NCI-H1105 (cell line): ENCODE measurements around the gene KLHL25.
"Not testable (repeated sequence)": the region's sequence is repeated elsewhere in the genome, so short reads cannot be mapped to it uniquely, and the experiment has no call there.

Source experiments
- DNase-seq: peaks from one replicate; lab custom pipeline; 2025; lab: John Stamatoyannopoulos, UW

KLHL25 gene, protein sequence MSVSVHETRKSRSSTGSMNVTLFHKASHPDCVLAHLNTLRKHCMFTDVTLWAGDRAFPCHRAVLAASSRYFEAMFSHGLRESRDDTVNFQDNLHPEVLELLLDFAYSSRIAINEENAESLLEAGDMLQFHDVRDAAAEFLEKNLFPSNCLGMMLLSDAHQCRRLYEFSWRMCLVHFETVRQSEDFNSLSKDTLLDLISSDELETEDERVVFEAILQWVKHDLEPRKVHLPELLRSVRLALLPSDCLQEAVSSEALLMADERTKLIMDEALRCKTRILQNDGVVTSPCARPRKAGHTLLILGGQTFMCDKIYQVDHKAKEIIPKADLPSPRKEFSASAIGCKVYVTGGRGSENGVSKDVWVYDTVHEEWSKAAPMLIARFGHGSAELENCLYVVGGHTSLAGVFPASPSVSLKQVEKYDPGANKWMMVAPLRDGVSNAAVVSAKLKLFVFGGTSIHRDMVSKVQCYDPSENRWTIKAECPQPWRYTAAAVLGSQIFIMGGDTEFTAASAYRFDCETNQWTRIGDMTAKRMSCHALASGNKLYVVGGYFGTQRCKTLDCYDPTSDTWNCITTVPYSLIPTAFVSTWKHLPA

DNA sequence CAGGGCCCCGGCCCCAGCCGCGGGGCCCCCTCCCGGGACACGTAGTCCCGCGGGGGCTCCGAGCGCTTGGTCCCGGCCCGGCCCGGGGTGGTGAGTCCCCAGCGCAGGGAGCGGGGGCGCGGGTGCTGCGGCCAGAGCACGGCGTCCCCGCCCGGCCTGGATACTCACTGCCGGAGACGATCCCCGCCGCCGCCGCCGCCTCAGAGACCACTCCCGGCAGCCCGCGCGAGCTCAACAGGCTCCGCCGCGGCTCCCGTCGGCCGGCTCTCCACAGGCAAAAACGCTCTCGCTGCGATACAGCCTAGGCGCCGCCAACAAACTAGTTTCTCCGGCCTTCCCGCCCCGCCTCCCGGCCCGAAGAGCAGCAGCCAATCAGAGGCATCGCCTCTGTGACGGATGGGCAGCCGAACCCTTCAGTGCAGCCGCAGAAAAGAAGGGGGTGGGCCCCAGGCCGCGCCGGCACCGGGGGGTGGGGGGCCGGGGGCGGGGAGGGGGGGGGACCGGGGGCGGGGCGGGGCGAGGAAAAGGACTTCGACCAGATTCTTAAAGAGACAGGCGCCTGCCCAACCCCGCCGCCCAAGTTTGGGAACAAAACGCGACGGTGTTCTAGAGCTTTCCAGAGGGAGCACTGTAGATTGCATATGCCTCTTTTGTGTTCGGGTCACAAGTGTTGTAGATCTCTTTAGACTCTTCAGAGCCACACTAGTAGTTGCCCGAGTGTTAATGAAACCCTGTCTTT is at the start of gene KLHL25:
Gene KLHL25 (minus strand): TSS at position 328 of the 739 bp plus-strand sequence. CDS start 25,115 bp downstream, outside the sequence.
- peak; percentile 78 for DNase-seq

DNA sequence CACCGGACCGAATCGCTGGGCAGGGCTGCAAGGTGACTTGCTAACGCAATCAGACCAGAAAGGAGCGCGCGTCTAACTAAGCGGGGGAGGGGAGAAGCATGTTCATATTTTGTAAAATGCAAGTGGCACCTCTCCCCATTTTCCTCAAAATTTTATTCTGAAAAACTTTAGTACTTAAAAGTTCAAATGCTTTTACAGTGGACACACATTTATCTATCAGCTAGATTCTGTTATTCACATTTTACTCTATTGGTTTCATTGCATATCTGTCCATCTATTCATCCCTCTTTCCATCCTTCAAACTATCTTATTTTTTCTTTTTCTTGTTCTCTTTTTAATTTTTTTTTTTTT is 46.1 kb upstream of the KLHL25 start:
- DNase-seq: no peak

DNA sequence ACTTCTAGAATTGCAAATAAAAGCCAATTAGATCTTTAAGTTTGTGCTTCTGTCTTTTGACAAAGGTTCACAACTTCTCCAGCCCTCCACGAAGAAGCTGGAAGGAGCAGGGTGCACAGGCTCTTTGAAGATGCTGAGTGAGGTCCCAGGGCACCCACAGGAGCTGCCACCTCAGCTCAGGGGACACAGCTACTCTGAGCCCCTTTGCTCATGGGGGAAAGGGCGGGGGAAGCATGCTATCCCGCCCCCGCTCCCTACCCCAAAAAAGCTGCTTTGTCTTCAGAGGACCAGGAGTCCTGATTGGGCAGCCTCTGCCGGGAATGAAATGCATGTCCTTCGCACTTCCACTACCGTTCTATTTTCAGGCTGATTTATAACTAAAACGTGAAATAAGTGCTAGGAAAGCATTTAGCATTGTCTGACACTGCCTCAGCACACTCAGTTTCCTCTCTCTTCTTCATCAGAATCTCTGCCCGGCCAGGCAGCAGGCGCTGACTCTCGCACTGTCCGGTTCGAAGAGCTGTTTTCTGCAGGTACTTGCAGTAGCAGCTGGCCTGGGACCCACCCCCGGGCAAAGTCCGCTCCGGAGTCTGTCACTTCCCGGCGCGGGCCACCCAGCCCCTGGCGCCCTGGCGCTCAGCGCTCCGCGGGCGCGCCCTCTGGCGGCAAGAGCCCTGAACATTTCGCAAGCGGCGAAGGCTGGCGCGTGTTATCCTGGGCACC is 45.5 kb upstream of the KLHL25 start:
- DNase-seq: peak; percentile 50

DNA sequence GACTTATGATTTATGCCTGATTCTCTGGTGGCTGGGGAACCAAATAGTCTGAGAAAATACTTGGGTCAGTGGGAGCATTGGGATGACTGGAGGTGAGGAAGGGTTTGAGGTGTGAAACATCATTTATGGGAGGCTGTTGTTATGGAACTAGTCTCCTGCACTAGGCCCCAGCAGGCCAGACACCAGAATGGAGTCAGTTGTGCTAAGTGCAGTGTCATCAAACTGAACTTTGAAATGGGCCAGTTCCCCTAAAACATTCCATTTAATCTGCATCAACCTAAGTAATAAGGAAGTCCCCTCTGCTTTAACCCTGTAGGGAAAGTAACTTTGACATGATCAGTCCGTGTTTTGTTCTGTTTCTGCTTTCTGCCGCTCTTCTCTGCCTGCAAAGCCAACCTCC is 44.9 kb upstream of the KLHL25 start:
- no peak for DNase-seq

DNA sequence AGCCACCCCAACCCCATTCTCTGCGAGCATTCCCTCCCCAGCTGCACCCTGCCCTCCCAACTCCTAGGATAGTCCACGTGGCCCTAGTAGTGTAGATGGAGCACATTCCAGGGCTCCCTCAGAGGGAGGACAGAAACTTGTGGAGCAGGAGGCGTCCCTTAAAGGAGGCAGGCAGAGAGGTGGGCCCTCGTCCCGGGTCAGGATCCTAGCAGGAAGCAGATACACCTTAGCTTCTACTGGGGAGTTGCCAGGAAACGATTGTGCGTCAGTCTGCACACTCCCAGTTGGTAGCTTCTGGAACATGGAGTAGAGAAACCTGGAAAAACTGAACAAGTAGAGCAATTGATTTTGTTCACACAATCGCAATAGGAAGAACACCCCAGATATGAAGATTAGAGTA is 43.9 kb upstream of the KLHL25 start:
- no peak for DNase-seq

DNA sequence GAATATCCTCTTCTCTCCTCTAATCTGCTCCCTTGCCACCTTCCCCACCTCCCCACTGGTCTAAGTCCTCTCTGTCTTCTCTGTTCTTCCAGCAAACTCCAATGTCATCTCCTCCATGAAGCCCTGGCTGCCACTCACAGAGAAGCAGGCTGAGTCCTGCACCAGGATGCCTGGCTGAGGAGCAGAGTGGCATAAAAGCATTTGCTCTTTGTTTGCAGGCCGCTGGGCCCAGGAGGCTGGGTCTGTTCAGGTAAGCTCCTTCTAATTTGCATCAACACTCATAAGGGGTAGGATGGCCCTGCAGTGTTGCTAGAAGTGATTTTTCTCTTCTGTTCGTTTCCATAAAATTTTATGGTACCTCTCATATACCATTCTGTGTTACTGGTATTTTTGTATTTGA is 43.2 kb upstream of the KLHL25 start:
- DNase-seq: no peak

DNA sequence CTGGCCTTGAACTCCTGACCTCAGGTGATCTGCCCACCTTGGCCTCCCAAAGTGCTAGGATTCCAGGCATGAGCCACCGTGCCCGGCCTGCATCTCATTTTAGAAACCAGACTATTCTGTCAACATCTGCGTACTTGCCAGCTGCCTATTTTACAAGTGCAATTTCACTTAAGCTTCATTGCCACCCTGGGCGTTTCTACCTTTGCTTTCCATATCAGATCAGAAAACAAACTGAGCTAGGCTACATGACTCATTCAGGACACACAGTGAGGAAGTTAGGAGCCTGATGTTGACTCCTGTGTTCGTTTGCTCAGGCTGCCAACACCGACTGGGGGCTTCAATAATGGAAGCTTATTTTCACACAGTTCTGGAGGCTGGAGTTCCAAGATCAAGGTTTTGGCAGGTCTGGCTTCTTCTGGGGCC is 42.3 kb upstream of the KLHL25 start:
- DNase-seq: no peak

DNA sequence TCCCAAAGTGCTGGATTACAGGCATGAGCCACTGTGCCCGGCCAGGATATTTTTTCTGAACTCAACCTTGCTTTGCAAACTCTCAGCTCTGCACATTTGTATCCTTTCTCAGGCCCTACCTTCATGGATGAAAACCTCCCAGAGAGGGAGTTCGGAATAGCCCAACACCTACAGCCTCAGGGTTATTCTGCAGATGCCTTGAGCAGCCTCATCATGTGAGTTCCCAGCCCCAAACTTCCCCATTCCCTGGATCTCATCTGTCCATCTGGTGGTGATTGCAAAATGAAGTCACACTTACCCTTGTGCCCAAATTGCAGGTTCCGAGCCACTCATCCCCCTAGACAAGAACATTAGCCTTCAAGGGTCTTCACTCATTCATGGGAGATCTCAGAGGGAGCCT is 39.9 kb upstream of the KLHL25 start:
- DNase-seq: no peak

DNA sequence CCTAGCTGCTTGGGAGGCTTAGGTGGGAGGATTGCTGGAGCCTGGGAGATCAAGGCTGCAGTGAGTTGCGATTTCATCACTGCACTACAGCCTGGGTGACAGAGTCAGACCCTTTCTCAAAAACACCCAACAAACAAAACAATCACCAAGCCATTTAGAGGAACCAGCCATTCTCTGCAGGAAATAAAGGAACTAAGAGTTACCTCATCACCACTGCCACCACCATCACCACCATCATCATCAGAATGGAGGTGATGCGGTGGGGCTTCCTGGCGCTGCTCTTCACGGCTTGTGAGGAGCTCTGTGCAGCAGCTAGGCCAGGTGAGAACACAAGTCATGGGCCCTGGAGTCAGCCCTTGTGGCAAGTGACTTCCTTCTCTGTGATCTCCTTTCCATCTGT is 37.7 kb upstream of the KLHL25 start:
- DNase-seq: no peak

DNA sequence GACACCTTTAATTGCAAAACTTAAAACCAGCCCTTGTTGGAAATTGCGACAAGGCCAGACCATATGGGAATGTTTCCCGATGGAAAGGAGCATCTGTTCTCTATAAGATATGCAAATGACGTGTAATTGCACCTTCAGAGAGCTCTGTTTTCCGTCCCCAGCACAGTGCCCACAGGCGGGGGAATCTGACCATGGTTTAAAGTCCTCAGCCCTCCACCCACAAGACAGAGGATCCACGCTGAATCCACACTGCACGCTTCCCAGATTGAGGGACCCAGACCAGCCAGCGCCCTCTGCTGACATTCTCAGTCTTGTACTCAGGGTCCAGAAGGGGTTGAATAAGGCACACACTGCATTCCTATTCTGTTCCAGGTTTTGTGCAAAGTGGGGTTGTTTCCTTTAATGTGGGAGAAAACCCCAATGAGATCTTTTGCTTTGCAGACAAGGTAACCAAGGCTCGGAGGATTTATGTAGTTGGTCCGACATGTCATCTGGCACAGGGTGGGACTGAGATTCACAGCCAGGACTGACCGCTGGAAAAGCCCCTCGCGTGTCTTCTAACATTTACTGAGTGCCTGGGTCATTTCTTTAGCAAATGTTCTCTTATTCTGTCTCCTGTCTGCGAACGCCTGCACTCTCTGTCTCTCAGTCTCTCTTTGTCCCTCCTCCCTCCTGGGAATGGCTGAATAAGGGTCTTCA is 36.8 kb upstream of the KLHL25 start:
- DNase-seq: no peak

DNA sequence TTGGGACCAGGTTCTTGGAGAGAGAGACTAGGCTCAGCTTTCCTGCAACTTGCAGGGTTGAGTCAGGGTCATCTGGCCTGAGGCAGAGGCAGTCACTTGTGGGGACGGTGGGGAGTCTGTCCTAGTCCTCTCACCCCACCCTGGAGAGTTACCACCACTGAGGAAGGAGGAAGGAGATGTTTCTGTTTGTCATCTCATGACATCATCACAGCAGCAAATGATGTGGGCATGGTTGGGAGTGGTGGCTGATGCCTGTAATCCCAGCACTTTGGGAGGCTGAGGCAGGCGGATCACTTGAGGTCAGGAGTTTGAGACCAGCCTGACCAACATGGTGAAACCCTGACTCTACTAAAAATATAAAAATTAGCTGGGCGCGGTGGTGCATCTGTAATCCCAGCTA is 35.0 kb upstream of the KLHL25 start:
- not testable (repeated sequence) for DNase-seq

DNA sequence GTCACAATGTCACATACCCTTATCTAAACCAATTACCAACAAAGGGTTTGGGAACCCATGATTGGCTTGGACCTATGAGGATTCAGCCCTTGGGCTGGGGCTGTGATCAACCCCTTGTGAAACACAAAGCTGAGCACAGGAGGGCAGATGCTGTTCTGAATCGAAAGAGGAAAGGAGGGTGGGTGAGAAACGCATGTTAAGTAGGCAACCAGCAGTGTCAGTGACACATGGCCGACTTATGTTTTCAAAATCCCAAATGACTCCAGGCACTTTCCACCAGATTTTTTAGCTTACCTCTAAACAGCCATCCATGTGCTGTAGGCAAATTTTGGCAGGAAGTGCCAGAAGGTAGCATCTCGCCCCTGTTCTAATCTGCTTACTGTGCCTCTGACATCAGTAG is 34.1 kb upstream of the KLHL25 start:
- no peak for DNase-seq

DNA sequence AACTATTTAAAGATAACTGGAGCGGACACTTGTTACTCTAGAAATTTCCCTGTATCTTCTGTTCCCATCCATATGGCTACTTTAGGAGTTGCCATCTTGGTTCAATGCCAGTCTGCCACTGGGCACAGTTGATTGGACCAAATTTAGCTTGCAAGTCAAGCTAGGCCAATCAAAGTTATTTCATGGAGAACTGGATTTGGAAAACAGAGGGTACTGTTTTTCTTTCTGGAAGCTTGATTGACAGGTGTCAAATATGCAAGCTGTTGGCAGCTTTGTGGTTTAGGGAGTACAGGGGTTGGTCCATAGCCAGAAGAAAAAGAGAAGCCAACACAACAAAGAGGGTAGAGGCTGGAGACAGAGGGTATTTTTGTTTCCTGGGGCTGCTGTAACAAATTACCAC is 33.4 kb upstream of the KLHL25 start:
- no peak for DNase-seq

DNA sequence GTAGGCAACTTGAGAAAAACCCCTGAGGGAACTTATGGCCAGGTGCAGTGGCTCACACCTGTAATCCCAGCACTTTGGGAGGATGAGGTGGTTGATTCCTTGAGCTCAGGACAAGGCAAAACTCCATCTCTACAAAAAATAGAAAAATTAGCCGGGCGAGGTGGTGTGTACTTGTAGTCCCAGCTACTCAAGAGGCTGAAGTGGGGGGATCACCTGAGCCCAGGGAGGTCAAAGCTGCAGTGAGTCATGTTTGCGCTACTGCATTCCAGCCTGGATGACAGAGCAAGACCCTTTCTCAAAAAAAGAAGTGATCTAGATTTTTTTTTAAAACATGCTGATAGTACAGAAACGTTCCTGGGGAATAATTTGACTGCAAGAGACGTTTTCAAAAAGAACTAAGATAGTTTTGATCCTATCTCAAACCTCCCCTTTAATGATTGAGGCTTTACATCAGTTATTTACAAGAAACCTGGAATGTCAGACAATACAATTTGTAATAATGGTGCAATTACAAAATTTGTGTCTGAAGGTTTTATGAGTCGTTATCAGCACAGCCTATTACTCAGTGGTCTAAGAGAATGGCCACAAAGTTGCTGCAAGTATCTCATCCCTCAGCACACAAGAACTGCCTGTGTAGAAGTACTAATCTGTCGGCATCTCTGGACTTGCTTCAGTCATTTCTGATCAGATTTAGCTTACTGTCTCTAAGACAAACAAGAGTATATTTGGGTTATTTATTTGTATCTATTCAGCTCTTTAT is 32.2 kb upstream of the KLHL25 start:
- DNase-seq: no peak

DNA sequence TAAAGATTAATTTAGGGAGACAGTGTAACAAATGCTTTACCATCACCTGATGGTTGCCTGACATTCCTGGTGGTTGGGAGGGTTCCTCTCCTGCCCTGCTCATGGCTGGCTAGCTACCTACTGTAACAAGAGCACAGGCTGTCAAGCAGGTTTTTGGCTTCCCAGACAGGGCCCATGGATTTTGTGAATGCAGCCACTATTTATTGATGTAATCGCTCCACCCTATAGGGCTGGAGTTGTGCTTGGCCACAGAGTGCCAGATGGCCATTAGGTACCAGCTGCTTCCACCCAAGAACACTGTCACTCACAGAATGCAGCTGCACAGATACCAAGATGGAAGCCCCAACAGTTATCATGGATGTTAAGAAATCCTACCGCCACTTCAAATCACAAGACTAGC is 31.0 kb upstream of the KLHL25 start:
- DNase-seq: no peak

DNA sequence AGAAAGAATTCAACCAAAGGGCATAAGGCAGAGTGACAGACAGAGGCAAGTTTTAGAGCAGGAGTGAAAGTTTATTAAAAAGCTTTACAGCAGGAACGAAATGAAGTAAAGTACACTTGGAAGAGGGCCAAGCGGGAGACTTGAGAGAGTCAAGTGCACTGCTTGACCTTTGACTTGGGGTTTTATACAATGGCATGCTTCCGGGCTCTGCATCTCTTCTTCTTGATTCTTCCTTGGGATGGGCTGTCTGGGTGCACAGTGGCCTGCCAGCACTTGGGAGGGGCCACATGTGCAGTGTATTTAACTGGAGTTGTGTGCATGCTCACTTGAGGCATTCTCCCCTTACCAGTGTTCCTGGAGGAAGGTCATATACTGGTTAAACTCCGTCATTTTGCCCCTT is 30.4 kb upstream of the KLHL25 start:
- no peak for DNase-seq

DNA sequence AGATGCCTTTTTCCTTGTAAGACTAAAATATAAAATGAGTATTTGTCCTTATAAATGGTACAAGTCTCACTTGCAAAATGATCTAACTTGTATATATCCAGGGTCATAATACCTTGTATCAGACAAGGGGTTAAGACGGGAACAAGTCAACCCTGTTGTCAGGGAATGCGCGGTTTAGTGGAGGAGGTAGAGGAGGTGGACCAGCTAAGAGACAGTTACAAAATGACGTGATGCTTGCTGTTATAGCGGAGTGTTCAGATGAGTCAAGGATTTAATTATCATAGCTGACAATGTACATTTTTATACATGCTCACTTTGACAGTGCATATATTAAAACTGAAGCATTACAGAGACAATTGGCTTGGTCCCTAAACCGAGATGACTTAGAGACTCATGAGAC is 26.8 kb upstream of the KLHL25 start:
- no peak for DNase-seq

DNA sequence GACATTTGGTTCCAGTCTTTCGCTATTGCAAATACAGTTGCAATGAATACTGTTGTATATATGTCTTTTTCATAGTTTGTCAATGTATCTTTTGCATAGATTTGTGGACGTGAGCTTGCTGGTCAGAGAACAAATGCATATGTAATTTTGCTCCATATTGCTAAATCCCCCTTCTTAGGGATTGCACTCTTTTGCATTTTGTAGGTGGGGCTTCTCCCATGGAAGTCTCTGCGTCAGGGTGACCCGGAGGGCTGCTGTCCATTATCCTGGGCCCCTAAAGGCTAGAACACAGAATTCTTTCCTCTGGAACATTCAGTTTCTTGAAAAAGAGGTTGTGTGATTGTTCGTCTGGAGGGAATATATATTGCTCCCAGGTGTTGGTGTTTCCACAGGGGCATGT is 25.2 kb upstream of the KLHL25 start:
- no peak for DNase-seq

DNA sequence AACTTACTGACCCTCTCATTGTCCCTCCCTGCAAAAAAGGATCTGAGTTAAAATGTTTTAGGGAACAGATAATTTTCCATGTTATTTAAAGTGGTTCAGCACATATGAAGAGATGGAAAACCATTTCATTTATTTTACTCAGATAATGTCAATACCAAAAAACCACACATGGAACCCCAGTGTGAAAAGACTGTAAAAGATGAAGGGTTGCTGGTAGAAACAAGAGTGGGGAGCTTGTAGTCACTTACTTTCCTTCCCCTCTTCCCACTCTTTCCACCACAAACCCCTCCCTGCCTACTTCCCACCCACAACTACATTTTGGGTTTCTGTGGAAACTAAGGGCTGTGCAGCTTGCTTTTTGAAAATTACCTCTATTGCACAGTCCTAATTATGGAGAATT is 18.5 kb upstream of the KLHL25 start:
- no peak for DNase-seq

DNA sequence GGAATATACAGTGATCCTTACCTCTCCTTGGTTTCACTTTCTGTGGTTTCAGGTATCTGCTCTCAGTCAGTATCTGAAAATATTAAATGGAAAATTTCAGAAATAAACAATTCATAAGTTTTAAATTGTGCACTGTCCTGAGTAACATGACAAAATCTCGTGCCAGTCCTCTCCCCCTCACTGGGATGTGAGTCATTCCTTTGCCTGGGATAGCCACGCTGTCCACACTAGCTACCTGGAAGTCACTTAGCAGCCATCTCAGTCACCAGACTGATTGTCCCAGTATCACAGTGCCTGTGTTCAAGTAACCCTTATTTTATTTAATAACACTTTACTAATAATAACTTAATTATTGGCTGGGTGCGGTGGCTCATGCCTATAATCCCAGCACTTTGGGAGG is 15.3 kb upstream of the KLHL25 start:
- DNase-seq: no peak

DNA sequence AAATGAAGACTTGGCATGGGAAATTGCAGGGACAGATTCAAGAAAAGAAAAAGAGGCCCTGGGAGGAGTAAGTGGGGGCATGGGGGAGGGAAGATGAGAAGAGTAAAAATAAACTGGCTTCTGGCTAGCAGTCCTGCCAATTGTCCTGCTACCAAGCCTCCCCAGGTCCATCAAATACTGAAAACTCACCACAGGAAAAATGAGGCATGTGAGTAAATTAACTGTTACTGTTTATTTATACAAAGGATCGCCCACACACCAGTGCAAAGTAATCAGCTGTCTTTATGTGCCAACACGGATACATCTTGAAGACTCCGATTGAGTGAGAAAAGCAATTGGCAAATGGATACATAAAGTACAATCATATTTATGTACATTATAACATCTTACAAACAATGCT is 10.7 kb upstream of the KLHL25 start:
- DNase-seq: no peak
